ENCODE results near the gene LRRTM4.
"Not testable (repeated sequence)": the region's sequence is repeated elsewhere in the genome, so short reads cannot be mapped to it uniquely, and the experiment has no call there.

The LRRTM4 gene

GRCh38 chr2:77102927-77103326, 419.2 kb downstream of the LRRTM4 start:
- Histone ChIP-seq H3K4me3 (no peak overlapping the region), H3K27ac (no peak overlapping the region)

GRCh38 chr2:77101796-77102452, 420.3 kb downstream of the LRRTM4 start:
- no peak overlapping the region for H3K27ac ChIP-seq
- H3K4me3 ChIP-seq, result no peak overlapping the region

GRCh38 chr2:77099961-77100360, 422.2 kb downstream of the LRRTM4 start:
- no peak overlapping the region for H3K27ac ChIP-seq
- no peak overlapping the region for H3K4me3 ChIP-seq

- H3K4me3 ChIP-seq, H3K27ac ChIP-seq: not testable (repeated sequence)
Observed at GRCh38 chr2:77095525-77095924, 426.7 kb downstream of the LRRTM4 start.

GRCh38 chr2:77095096-77095495, 427.1 kb downstream of the LRRTM4 start:
- H3K4me3 ChIP-seq, result no peak overlapping the region
- no peak overlapping the region for H3K27ac ChIP-seq

GRCh38 chr2:77088424-77088823, 433.8 kb downstream of the LRRTM4 start:
- H3K27ac ChIP-seq, H3K4me3 ChIP-seq: not testable (repeated sequence)

- no peak overlapping the region for H3K4me3 ChIP-seq
Observed at GRCh38 chr2:77087987-77088414, 434.2 kb downstream of the LRRTM4 start.

GRCh38 chr2:77086478-77086877, 435.7 kb downstream of the LRRTM4 start:
- H3K27ac ChIP-seq, result no peak overlapping the region
- no peak overlapping the region for H3K4me3 ChIP-seq

More at GRCh38 chr2:77087987-77088414, 434.2 kb downstream of the LRRTM4 start:
- no peak overlapping the region for H3K27ac ChIP-seq

GRCh38 chr2:77086051-77086450, 436.1 kb downstream of the LRRTM4 start:
- Histone ChIP-seq H3K4me3 (no peak overlapping the region), H3K27ac (no peak overlapping the region)

- Histone ChIP-seq H3K4me3 (no peak overlapping the region), H3K27ac (no peak overlapping the region)
Observed at GRCh38 chr2:77085561-77085960, 436.6 kb downstream of the LRRTM4 start.

- no peak overlapping the region for H3K27ac ChIP-seq
- H3K4me3 ChIP-seq, result no peak overlapping the region
Observed at GRCh38 chr2:77081597-77081996, 440.6 kb downstream of the LRRTM4 start.

- no peak overlapping the region for H3K4me3 ChIP-seq
- no peak overlapping the region for H3K27ac ChIP-seq
Observed at GRCh38 chr2:77064324-77064723, 457.9 kb downstream of the LRRTM4 start.

- Histone ChIP-seq H3K4me3 (no peak overlapping the region), H3K27ac (no peak overlapping the region)
Observed at GRCh38 chr2:77054938-77055337, 467.2 kb downstream of the LRRTM4 start.

GRCh38 chr2:77046339-77046738, 475.8 kb downstream of the LRRTM4 start:
- no peak overlapping the region for H3K4me3 ChIP-seq
- no peak overlapping the region for H3K27ac ChIP-seq

GRCh38 chr2:77045456-77045855, 476.7 kb downstream of the LRRTM4 start:
- H3K27ac ChIP-seq, H3K4me3 ChIP-seq: not testable (repeated sequence)

- Histone ChIP-seq H3K27ac (no peak overlapping the region), H3K4me3 (no peak overlapping the region)
Observed at GRCh38 chr2:77034445-77034844, 487.7 kb downstream of the LRRTM4 start.

GRCh38 chr2:77029237-77029636, 492.9 kb downstream of the LRRTM4 start:
- H3K4me3 ChIP-seq, H3K27ac ChIP-seq: not testable (repeated sequence)

- H3K27ac ChIP-seq, result no peak overlapping the region
- H3K4me3 ChIP-seq, result no peak overlapping the region
Observed at GRCh38 chr2:77028032-77028600, 494.1 kb downstream of the LRRTM4 start.

- Histone ChIP-seq H3K4me3 (no peak overlapping the region), H3K27ac (no peak overlapping the region)
Observed at GRCh38 chr2:77025714-77026113, 496.5 kb downstream of the LRRTM4 start.

GRCh38 chr2:77021161-77021560, 501.0 kb downstream of the LRRTM4 start:
- H3K27ac ChIP-seq, result no peak overlapping the region
- H3K4me3 ChIP-seq, result no peak overlapping the region

GRCh38 chr2:77018219-77018618, 504.0 kb downstream of the LRRTM4 start:
- no peak overlapping the region for H3K4me3 ChIP-seq

GRCh38 chr2:77017355-77017745, 504.8 kb downstream of the LRRTM4 start:
- Histone ChIP-seq H3K27ac (no peak overlapping the region), H3K4me3 (no peak overlapping the region)

More at GRCh38 chr2:77018219-77018618, 504.0 kb downstream of the LRRTM4 start:
- H3K27ac ChIP-seq, result no peak overlapping the region
